IPS-11a (cell line): Measurements from ENCODE around the gene WDR72.
"Not testable (repeated sequence)": the region's sequence is repeated elsewhere in the genome, so short reads cannot be mapped to it uniquely, and the experiment has no call there.

ENCODE experiments used
- H3K4me3 ChIP-seq: one replicate; pipeline ENCODE4 v1.5.1; 2013; ENCODE audit warnings: low read depth, low read length, control low read depth

Gene WDR72

DNA sequence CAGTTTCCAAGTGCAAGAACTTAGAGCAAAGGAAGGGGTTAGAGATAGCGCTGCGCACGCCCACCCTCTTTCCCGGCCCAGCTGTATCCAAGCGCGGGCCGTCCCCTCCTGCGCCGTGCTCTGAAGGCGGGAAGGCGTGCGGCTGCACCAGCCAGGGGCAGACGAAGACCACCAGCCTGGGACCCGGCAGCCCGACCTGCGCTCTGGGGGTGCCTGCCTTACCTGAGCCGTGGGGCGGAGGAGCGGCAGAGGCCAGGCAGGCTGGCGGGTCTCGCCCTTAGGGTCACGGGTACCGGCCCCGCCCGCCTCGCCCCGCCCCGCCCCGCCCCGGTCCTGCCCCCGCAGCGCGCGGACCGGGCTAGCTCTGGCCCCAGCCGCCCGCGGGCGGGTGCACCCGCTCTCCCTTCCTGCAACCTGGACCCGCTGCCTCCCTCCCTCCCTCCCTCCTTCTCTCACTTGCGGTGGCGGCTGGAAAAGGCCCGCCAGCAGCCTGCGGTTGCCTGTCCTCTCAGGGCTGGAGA lies at the start of gene WDR72:
WDR72 (minus strand) TSS at position 253 of the 521 bp plus-strand sequence. CDS start 26,514 bp downstream, outside the sequence.
- H3K4me3 ChIP-seq, result peak within 1 kb of the TSS; percentile 33

DNA sequence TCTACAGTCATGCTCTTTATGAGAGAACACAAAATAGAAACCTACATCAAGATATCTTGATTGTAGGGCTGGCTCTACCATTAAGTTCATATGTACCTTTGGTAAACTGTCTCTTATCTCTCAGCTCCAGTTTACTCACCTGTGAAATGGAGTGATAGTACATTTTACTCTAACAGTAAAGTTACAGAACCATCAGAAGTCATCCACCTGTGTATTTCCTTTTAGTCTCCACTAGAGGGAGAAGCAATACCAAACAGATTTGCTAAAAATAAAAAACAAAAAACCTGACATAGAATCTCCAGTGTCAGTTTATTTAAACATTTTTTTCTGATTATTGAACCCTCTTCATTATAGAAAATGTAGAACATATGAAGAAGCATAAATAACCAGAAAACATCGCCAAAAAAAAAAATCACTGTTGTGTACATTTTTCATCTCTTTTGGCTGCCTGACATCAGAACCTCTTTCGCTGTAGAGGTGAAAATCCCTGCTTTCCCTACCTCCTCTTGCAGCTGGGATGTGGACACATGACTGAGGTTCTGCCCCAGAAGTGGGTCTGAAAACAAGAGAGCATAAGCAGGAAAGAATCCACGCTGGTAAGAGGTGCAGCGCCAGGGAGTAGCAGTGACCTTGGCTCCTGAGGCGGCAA lies 48.7 kb upstream of the WDR72 start:
- H3K4me3 ChIP-seq, result no peak overlapping the region

DNA sequence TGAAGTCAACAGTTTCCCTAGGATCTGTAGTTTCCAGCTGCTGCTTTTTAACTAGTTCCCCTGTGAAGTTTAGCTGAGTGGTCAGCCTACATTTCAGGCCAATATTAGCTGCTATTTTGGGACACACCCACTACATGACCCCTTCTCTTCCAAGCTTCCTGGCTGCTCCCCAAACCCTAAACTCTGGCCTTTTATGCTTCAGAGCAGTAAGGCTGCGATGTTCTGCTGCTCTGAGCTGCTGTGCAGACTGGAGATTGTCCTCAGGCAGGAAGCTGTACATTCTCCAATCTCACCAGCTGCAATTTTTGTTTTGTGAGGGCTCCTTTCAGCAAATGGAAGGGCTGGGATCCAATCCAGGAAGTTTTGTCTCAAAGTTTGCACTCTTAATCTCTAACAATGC lies 48.0 kb upstream of the WDR72 start:
- H3K4me3 ChIP-seq, result no peak overlapping the region

DNA sequence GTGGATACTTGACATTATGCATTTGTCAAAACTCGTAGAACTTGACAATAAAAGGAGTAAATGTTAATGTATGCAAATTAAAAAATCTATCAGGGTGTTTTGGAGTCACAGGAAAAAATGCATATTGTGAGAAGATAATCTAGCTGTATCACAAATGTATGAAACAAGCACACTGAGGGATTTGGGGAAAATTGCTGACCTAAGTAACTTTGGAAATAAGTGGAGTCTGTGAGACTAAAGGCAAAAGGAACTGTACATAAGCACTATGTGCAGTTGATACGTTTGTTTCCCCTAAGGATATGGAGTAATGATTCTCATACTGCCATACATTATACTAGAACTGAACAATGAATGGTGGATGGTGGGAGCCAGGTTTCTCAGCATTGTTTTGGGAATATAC lies 43.2 kb upstream of the WDR72 start:
- no peak overlapping the region for H3K4me3 ChIP-seq

DNA sequence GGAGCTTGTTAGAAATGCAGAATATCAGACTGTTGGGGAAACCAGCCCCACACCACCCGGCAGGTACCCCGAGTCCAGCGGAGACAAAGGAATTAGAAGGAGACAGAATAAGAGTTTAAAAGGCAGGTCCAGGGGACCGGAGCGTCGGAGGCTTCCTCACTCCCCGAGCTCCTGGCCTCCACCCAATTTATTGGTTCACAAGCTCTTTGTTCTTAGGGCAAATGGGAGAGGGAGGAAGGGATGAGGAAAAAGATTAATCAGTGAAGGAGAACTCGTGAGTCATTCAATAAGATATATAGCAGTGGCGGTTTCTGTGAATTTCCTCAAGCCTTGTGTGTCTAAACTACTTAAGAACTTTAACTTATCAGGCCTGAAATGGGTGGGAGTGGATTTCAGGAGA lies 32.1 kb upstream of the WDR72 start:
- no peak overlapping the region for H3K4me3 ChIP-seq

DNA sequence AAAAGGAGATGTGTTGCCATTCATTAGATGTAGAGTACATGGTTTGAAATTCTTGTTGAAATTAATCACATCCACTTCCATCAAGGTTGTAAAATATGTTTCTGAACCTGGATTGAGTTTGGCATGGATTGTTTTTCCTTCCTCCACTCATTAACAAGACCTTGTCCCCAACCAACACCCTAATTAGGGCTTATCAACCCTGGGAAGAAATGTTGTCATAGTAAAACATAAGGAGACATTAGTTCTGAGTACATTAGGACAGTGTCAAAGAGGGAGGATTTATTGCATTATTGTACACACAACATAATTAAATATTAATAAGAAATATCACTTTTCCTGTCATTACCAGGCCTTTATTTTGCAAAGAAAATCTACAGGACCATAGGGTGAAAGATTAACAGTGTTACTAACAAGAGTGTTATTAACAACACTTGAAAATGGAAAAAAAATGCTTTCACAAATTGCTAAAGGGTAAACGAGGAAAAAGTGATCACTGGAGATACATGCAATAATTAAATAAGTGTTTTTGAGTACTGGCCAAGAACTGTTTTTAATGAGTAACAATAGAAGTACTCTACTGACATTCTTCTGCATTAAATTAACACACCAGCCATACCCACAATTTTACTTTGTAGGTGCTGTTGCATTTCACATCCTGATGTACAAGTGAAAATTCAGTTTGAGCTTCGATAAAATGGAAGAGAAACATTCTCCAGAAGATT lies 30.4 kb upstream of the WDR72 start:
- H3K4me3 ChIP-seq, result no peak overlapping the region

DNA sequence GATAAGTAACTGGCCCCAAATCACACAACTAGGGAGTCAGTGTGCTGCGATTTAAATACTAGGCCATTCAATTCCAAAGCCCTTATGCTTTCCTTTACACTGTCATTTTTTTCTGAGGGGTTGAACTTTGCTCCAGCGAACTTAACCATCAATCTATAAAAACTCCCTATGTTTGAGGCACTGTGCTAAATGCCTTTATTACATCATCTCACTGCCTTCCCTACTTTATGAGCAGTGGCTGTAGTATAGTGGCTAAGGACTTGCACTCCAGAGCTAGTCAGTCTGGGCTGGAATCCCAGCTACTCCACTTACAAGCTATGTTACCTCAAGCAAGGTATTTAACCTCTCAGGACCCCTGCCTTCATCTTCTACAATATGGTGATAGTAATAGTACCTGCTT lies 26.9 kb upstream of the WDR72 start:
- no peak overlapping the region for H3K4me3 ChIP-seq

DNA sequence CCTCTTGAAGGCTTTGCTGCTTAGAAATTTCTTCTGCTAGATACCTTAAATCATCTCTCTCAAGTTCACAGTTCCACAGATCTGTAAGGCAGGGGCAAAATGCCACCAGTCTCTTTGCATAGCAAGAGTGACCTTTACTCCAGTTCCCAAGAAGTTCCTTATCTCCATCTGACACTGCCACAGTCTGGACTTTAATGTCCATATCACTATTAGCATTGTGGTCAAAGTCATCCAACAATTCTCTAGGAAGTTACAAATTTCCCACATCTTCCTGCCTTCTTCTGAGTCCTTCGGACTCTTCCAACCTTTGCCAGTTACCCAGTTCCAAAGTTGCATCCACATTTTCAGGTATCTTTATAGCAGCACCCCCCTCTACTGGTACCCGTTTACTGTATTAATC lies 25.8 kb upstream of the WDR72 start:
- H3K4me3 ChIP-seq, result not testable (repeated sequence)

DNA sequence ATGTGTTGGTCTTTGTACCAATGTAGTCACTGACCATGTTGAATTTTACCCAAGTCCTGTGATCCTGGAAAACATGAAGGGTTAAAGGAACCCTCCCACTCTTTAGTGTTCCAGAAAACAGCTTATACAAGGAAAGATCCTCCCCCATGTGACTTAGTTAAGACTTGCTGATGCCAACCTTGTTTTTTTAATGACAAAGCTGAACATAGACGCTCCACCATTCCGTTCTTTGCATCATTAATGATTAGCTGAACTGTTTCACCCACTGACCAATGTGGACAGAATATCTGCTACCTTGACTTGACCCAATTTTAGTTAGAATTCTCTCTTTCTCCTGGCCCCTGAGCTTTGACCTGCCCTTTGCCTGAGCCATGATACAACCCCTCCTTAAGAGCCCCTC lies 3.5 kb upstream of the WDR72 start:
- H3K4me3 ChIP-seq, result no peak overlapping the region

DNA sequence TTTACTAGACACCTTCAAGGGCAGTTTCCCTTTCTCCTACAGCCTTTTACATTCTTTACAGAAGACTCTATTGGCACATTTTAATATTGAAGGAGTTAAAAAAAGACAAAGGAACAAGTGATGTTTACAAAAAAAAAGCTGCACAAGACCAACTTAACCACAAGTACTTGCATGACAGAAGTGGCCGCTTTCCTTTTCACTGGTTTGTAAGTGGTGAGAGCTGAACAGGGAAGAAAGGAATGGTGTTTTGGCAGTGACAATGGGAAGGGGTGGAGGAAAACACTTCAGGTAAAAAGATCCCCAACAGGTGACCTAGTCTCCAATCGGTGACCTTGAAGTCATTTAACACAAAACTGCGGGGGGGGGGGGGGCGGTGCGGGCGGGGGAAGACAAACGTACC lies 1.1 kb downstream of the WDR72 start:
- no peak overlapping the region for H3K4me3 ChIP-seq

DNA sequence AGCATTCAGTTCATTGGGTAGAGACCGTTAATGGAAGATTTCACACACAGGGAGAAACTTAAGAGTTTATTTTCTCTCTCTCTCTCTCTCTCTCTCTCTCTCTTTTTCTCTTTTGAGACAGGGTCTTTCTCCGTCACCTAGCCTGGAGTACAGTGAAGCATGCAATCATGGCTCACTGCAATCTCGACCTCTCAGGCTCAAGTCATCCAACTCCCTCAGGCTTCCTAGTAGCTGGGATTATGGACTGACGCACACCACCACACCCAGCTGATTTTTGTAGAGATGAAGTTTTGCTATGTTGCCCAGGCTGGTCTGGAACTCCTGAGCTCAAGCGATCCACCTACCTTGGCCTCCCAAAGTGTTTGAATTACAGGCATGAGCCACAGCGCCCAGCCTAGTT lies 1.6 kb downstream of the WDR72 start:
- no peak overlapping the region for H3K4me3 ChIP-seq

DNA sequence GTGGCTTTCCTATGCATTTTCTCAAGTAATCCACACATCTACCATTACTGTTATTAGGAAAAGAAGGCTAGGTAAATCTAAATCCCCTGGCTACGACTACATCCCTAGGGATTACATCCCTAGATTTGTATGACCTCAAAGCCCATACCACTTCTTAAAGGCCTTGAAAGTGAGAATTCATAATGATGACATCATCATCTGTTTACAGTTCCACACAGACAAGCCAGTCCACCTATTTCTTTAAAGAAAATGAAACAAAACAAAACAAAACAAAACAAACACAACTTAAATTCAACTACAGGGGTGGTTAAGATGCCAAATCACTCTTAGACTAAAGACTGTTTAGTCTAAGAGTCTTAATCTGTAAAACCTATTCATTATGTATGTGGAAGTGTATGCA lies 5.7 kb downstream of the WDR72 start:
- H3K4me3 ChIP-seq, result no peak overlapping the region

DNA sequence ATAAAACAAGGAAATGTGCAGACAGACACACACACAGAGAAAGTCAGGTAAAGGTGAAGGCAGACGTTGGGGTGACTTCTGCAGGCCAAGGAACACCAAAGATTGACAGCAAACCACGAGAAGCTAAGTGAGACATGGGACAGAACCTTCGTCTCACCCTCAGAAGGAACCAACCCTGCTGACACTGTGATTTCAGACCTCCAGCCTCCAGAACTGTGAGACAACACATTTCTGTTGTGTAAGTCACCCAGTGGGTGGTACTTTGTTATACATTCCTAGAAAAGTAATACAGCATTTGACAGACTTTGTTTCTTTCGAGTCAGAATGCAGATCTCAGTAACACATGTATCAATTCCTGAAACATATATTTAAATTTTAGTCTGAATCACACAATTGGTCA lies 7.1 kb downstream of the WDR72 start:
- H3K4me3 ChIP-seq, result no peak overlapping the region

DNA sequence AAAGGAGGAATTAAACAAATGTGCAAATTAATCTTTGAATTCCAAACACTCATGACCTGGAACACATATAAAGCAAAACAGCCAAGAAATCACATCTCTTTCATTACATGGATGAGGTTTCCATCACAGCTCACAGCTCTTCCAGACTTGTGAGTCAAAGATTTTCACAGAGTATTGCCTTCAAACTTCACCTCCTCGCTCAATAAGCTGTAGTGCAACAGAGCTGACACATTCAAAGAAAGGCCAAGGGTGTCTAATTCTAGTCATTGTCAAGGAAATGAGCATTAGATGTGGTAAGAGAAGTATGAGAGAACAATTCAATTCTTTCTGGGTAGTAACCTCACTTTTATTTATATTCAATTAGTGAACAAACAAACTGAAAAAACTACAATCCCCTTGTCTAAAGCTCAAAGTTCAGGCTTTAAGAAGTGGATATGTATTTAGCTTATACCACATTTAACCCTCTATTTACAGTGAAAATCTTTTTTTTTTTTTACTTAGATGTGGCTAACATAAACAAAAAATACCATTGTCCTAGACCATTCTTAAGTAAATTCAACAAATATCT lies 11.9 kb downstream of the WDR72 start:
- no peak overlapping the region for H3K4me3 ChIP-seq

DNA sequence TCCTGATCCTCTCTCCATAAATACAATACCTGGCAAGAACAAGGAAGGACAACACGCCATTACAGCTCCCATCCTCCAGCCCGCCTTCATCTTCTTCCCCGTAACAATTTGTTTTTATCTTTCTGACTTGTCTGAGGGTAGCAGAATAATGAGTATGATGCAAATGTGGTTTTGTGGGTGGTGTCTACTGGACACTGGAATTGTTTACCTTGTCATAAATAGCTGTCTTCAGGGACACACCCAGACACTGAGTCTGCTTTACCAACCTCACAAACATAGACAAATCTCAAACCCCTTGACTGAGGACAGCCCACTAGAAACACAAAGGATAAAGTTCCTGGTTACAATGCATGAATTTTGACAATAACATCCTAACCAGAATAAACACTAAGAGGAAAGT lies 13.4 kb downstream of the WDR72 start:
- H3K4me3 ChIP-seq, result no peak overlapping the region

DNA sequence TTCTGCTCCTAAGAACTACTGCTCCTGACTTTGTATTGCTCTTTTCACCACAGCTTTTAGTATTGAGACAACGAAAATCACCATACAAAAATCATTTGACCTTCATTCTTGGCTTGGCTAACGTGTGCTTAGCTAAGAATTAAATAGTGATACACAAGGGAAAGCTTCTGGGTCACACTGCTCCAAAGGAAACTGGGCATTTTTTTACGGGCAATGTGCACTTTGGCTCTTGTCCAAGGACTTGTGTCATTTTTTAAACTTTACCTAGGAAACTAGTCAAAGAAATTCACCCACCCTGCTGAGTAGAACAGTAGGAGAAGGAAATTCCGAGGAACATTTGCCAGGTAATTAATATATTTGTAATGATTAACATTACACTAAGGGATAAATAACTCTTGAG lies 19.8 kb downstream of the WDR72 start:
- H3K4me3 ChIP-seq, result no peak overlapping the region

DNA sequence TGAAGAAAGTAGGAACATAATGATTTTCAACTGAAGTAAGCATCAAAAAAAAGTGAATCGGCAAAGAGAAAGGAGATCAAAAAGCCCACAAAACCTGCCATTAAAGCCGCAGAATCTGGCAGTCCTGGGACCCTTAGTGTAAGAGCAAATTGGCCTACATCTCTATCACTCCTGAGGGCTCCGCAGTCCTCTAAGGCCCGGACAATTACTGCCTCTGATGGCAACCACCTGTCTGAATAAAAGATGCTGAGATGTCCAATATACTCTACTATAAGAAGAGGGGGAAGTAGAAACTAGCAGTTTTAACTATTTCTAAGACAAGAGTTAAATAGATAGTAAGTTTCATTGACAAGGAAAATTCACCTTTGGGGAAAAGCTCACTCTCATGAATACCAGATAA lies 20.3 kb downstream of the WDR72 start:
- no peak overlapping the region for H3K4me3 ChIP-seq

DNA sequence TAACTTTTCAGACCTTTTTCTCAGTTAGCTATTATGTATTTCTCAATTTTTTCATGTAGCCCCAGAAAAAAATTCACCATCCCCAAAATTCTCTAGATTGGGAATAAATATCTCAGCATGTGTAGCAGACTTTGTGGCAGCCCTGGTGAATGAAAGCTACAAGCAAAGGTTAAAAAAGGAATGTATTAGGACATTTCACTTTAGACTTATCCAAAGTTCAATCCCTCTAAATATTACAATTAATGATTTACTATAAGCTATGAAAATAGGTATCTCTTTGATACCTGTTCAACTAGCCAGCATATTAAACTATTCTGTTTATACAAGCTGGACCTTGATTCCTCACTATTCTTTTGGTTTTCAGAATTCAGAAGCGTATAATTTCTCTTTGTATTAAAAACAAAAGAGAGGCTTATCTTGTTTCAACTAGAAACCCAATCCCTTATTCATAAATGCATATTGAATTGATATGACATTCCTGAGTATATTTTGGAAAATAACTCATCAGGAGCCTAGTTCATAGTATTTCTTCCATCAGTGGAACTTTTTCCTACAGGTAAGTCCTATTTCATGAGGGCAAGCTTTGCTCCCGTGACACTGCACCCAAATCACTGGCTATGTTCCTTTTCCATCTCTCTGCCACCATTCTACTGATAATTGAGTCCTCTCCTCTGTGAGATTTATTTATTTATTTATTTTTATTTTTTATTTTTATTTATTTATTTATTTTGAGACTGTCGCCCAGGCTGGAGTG lies 38.0 kb downstream of the WDR72 start:
- H3K4me3 ChIP-seq, result no peak overlapping the region

DNA sequence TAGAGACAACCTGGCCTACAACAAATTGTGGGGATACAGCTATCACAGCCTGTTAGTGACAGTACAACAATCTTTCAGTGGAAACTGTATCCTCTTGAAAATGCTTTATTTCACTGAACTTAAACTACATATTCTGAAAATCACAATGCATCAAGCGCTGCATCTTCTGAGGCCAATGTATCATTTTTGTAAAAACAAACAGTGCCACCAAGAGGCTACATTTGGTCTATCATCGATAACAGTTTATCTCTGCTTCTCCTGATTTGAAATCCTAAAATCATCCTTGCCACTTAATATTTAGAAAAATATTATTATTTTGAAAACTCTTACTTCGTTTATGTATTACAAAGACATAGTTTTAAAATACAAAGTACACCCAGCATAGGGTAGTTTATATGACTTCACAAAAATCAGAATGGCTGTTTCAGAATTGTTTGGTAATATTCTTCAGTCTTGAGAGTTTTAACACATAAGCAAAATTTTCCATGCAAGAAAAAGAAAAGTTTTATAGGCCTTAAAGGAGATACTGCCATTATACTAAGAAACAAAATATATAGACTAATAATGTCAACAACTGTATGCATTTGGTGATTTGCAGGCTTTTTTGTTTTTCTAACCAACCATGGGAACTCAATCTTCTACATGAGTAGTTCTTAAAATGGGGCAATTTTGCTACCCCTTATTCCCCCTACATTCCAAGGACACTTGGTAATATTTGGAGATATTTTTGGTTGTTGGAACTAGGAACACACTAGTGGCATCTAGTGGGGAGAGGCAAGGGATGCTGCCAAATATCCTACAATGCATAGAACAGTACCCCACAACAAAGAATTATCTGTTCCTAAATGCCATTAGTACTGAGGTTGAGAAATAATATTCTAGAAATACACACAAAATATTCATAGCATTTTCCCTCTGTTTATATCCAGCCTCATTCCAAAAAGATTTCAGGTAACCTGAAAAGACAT lies 42.3 kb downstream of the WDR72 start:
- H3K4me3 ChIP-seq, result no peak overlapping the region

DNA sequence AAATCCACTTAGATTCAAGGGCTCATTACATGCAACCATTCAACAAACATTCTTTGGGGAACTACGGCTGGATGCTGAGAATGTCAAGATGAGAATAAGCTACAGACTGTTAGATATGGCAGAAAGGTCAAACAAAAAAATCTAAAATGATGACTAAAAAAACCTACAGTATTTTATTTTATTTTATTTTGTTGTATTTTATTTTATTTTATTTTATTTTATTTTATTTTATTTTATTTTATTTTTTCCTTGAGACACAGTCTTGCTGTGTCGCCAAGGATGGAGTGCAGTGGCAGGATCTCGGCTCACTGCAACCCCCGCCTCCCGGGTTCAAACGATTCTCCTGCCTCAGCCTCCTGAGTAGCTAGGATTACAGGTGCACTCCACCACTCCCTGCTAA lies 46.2 kb downstream of the WDR72 start:
- H3K4me3 ChIP-seq, result no peak overlapping the region
